Right ventricle myocardium inferior (tissue), 1 donor: Measurements from ENCODE around the gene CXXC1. TPM values are rescaled to one million over a fixed set of nuclear protein-coding genes. Genes with fewer than 3 reads are reported as not detected.
"Not testable (repeated sequence)": the region's sequence is repeated elsewhere in the genome, so short reads cannot be mapped to it uniquely, and the experiment has no call there.

Experiments
- ATAC-seq: fragments of 200-7000 bp; cut with Tn5 transposase; one replicate; pipeline ENCODE4 v1.9.1; 2020; ENCODE audit warnings: mild to moderate bottlenecking, moderate library complexity
- DNase-seq: peaks from one replicate; pipeline ENCODE4 v3.0.0; 2021; ENCODE audit errors: missing footprints
- intact Hi-C: fragments of 100-400 bp; cut with DNase I; formaldehyde crosslinking; loops from one replicate; pipeline ENCODE4 v1.11.0; 2022
- long read RNA-seq: library from polyadenylated mRNA; unstranded; transcript quantifications from one replicate; pipeline ENCODE4 v2.0.0, GENCODE V29; 2021
- total RNA-seq: library from RNA; stranded (reverse); fragmentation: NEBNext Ultra II Directional; extraction: Animal tissue kit (Norgen Biotek cat#: 25700); gene quantifications from one replicate; pipeline ENCODE4 v1.2.1, GENCODE V29; 2021
- donor health status: DM: no; HTN: yes; CAD: no; lungs with severe emphysema.

Gene CXXC1
- total RNA-seq = 32.8 TPM
- long read RNA-seq, transcript CXXC1-201 (15 exons, 2,936 nt) = major isoform, 23 of 34 reads
- long read RNA-seq, partial matches to known transcripts = 0 of 34 reads
- long read RNA-seq, other reads (novel, unspliced or antisense) = 10 of 34 reads

DNA sequence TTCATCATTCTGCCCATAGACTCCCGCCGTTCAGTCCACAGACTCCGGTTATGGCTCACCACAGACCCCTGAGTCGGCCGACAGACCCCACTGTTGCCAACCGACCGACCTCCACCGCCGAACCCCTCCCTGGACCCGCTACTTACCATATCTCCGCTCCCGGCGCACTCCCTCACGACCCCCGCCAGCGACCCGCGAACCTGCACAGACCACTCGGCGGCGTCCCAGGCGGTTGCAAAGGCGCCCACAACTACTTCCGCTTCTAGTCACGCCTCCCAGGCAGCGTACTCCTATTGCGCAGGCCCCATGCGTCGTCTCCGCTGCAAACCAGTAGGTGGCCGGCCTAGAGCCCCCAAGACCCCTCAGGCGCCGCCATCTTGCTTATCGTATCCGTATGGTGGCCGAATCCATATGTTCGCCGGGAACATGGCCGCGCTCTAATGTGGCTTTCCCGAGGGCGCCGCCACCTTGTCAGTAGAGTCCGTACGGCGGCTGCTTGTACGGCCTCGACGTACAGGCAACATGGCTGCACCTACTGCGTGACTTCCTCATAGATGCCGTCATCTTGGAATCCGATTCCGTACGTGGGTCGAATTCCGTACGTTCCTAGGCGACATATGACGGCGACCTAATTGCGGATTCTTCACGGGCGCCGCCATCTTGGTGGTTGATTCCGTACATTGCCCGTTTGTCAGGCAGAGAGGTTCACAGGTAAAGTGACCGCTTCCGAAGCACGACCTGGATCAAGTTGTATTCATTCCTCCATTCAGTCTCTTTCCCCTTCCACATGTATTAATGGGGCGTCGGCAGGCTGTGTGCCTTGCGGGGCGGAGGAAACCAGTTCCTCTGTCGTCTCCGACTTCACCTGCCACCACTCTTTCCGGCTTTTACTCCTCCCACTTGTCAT is at the start of gene CXXC1:
TSS of gene CXXC1 (minus strand) at position 252 of the 907 bp plus-strand sequence. CDS start at position 149, 103 bp downstream.
- peak; percentile 95 for ATAC-seq
- intact Hi-C loops = loop anchor here (2.0 to 10.0 kb wide), 3 partner anchors 87 to 907 kb away; partner anchors contain the start of genes C18orf32, MEX3C and SKA1
- peak; percentile 99 for DNase-seq

DNA sequence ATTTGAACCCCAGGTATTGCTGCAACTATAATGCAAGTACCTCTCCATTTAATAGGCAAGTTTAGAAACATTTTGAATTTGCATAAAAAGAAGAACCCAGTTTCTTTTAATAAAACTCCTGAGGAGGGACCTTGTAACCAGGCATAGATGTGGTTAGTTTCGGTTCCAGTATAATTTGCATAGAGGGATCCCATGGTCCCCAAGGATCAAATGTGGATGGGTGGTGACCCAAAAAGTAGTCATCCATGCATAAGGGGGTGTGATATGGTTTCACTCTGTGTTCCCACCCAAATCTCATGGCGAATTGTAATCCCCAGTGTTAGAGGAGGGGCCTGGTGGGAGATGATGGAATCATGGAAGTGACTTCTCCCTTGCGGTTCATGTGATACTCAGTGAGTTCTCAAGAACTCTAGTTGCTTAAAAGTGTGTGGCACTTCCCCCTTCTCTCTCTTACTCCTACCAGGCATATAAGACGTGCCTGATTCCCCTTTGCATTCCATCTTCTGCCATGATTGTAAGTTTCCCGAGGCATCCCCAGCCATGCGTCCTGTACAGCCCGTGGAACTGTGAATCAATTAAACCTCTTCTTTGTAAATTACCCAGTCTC is 47.2 kb upstream of the CXXC1 start:
- intact Hi-C loops = no loop called here
- DNase-seq (no peak), ATAC-seq (no peak)

DNA sequence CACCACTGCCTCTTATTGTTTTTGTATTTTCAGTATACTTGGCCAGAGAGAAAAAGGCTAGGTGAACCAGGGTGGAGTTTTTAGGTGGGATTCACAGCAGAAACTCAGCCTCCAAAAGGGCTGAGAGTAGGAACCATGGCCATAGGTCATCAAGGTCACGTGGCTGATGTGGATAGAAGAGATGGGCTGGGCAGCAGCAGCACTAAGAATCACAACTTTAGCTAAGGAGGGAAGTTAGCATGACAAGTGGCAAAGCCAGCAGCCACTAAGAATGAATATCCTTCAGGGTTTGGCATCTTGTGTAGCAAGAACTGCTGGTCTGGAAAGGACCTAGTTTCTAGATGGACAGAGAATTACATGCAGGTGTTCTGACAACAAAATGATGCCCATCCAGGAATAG is 44.2 kb upstream of the CXXC1 start:
- intact Hi-C loops = no loop called here
- no peak for ATAC-seq
- DNase-seq = no peak

GRCh38 chr18:50330176-50330575 is 42.7 kb upstream of the CXXC1 start:
- no peak for DNase-seq
- ATAC-seq = no peak
- intact Hi-C loops = no loop called here

DNA sequence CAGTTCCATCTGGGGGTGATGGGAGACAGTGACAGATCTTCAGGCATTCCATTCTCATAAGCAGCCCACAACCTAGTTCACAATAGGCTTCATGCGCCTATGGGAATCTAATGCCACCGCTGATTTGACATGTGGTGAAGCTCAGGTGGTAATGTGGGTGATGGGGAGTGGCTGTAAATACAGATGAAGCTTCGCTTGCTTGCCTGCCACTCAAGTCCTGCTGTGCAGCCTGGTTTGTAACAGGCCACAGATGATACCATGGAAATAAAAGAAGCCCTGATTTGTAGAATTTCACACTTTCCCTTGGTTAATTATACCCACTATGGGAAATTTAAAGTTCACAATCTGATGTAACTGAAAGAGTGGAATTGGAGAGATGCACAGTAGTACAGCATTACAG is 40.5 kb upstream of the CXXC1 start:
- no peak for ATAC-seq
- DNase-seq = no peak
- intact Hi-C loops = no loop called here

GRCh38 chr18:50320719-50321118 is 33.2 kb upstream of the CXXC1 start:
- intact Hi-C loops = no loop called here
- DNase-seq = no peak
- ATAC-seq = no peak

- no peak for ATAC-seq
- intact Hi-C loops = no loop called here
- DNase-seq = no peak
These were observed 27.8 kb upstream of the CXXC1 start for GRCh38 chr18:50315100-50315871.

- ATAC-seq (no peak), DNase-seq (no peak)
- intact Hi-C loops = no loop called here
These were observed 26.5 kb upstream of the CXXC1 start for GRCh38 chr18:50313873-50314460.

DNA sequence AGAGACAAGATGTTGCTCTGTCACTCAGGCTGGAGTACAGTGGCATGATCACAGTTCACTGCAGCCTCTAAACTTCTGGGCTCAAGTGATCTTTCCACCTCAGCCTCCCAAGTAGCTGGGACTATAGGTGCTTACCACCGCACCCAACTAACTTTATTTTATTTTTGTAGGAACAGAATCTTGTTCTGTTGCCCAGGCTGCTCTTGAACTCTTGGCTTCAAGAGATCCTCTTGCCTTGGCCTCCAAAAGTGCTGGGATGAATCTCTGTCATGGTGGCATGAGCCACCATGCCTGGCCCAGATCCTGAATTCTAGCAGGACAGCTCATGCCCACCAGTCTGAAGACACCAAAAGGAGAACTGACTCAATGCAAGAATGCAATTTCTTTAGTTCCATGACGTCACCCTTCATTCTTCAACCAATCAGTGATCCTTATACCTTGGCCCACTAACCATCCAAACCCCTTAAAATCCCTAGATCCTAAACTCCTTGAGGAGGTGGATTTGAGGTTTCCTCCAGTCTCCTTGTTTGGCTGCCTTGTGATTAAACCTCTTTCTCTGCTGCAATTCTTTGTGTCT is 25.6 kb upstream of the CXXC1 start:
- intact Hi-C loops = no loop called here
- DNase-seq (no peak), ATAC-seq (no peak)

DNA sequence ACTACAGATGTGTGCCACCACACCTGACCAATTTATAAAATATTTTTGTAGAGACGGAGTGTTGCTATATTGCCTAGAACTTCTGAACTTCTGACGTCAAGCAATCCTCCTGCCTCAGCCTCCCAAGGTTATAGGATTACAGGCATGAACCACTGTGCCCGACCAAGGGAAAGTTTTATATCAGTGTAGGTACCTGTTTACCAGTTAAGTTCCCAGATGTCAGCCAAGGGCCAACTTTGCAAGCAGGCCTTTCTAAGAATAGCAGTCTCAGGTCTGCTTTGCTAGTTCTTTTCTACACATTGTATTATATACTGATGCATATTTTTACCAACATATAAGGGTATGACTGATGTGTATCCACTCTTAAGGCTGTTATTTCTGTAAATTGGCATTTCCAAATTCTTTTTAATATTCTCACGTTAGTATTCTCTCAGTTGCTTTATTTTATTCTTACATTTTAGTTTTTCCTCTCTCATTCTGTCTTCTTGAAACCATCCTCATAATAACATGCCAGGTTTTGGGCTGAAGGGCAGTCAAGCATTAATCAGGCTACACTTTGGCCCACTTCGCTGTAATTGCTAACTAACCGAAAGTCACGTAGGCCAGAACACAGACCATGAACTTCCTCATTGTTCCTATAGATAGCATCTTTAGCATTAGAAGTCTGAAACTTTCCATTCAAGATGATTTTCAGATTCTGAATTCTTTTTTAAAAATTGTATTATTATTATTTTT is 25.0 kb upstream of the CXXC1 start:
- ATAC-seq (no peak), DNase-seq (no peak)
- intact Hi-C loops = no loop called here

DNA sequence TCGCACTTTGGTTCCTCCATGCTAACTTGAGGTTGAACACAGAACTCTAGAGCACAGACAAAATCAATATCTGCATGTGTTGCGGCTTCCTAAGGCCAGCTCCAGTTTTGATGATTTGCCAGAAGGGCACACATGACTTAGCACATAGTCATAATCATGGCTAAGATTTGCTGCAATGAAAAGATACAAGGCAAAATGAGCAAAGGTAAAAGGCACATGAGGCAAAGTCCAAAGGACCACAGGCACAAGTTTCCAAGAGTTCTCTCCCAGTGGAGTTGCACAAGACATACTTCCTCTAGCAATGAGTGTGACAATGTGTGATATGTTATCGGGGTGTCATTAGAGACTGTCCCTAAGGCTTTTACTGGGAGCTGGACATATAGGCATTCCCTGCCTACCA is 24.2 kb upstream of the CXXC1 start:
- intact Hi-C loops = no loop called here
- DNase-seq (no peak), ATAC-seq (no peak)

GRCh38 chr18:50310080-50310479 is 22.6 kb upstream of the CXXC1 start:
- ATAC-seq (no peak), DNase-seq (no peak)
- intact Hi-C loops = no loop called here

GRCh38 chr18:50308851-50309250 is 21.4 kb upstream of the CXXC1 start:
- ATAC-seq, intact Hi-C loops, DNase-seq: not testable (repeated sequence)

DNA sequence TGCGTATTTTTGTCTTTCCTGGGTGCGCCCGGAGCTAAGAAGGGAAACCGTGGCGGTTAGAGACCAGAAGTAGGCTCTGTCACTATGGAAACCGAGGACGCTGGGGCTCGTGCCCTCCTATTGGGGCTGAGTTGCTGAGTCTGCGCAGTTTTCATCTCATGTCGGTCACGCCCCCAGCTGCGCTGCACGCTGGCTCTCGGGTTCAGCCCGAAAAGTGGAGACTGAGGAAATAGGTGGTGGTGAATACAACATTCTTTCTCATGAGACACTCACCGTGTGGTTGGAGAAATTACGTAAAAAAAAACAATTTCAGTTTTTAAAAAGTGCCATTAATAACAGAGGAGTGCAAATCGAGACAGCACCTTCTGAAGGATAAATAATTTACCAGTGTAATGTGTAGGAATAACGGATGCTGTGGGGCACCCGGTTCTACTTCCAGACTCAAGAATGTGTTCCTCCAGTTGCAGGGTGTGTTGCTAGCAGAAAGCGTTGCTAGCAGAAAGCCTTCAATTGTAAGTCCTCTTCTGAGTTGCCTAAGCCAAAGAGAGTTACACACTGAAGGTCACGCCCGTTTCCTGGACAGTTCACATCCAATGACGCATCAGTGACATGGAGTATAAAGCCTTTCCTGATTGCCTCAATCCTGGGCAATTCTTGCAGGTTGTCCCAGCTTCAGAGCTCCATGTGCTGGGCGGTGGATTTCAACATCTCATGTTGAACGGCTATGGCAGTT is 20.4 kb upstream of the CXXC1 start:
- DNase-seq (peak; percentile 96), ATAC-seq (peak; percentile 98)
- intact Hi-C loops = no loop called here

DNA sequence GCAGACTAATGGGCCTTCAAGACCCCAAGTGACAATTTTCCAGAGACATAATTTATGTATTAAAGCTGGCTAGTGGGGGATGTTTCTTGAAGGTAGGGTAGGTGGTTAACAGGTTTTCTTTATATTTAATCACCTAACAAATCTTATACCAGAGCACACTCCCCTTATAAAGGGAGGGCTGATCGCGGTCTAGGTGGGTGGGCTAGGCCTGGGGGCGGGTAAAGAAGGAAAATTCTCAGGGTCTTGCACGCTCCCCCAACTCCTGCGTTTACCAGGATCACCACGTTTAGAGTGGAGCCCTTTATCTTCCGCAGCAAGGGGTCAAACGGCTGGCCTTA is 19.9 kb upstream of the CXXC1 start:
- peak; percentile 18 for ATAC-seq
- intact Hi-C loops = no loop called here

DNA sequence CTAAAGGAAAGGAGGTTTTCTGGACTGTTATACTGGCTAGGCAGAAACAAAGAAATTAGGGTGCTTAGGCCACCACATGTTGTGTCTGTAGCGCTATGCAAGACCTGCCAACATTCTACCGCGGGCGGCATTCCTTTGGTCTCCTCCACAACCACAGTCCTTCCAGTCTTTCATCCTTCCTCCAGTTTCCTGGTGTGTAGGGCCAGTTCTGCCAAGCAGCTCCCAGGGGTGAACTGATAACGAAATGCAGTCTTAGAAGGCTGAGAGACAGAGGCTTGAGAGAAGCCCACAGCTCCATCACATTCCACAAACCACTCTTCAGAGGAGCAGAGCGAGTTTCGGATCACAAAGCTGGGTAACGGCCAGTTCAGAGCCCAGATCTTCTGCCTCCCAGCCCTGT is 19.5 kb upstream of the CXXC1 start:
- intact Hi-C loops = no loop called here
- DNase-seq (peak; percentile 68), ATAC-seq (no peak)

More for the DNA sequence above, 19.9 kb upstream of the CXXC1 start:
- no peak for DNase-seq

DNA sequence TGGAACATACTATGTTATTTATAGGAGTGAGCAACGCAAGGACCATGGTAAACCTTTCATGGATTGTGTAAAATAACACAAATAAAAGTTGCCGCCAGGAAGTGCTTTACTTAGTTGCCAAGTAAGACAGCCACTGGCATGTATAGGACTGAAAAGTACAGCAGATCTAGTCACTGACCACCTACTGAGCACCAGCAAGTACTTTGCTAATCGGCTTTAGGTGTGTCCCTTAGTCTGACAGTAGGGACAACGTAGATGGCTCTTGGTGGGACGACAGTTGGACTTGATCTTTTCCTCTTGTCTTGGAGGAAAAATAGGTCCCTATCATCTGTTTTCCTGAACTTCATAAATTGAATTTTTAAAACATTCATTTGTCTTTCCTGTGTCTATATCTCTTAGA is 13.6 kb upstream of the CXXC1 start:
- intact Hi-C loops = no loop called here
- ATAC-seq (no peak), DNase-seq (no peak)
